Lower lobe of right lung (tissue), 2 donors: ENCODE measurements around the gene ANAPC10. TPM values are rescaled to one million over a fixed set of nuclear protein-coding genes. Genes with fewer than 3 reads are reported as not detected.
A peak's percentile ranks its signal among the peaks of the same experiment; 100 is the strongest.
"Not testable (repeated sequence)": the region's sequence is repeated elsewhere in the genome, so short reads cannot be mapped to it uniquely, and the experiment has no call there.

ENCODE experiments used
- ATAC-seq, 2 donors: fragments of 200-7000 bp; cut with Tn5 transposase; one replicate each; pipeline ENCODE4 v1.9.1; 2020 to 2022; ENCODE audit warnings: mild to moderate bottlenecking in 2 of 2, moderate library complexity in 2 of 2
- DNase-seq: peaks from one replicate; pipeline ENCODE4 v3.0.0-alpha.2; 2020
- H3K27ac ChIP-seq: fragments of 200-600 bp; one replicate; pipeline ENCODE4 v1.8.0; 2022
- H3K27me3 ChIP-seq: fragments of 200-600 bp; one replicate; pipeline ENCODE4 v1.8.0; 2022; ENCODE audit warnings: low read depth
- H3K36me3 ChIP-seq: fragments of 200-600 bp; one replicate; pipeline ENCODE4 v1.8.0; 2022; ENCODE audit warnings: mild to moderate bottlenecking
- H3K4me1 ChIP-seq: fragments of 200-600 bp; one replicate; pipeline ENCODE4 v1.8.0; 2022
- H3K4me3 ChIP-seq: fragments of 200-600 bp; one replicate; pipeline ENCODE4 v1.8.0; 2022; ENCODE audit warnings: mild to moderate bottlenecking
- H3K9me3 ChIP-seq: fragments of 200-600 bp; one replicate; pipeline ENCODE4 v1.8.0; 2022
- CTCF ChIP-seq: fragments of 200-600 bp; IDR thresholded peaks from one replicate; pipeline ENCODE4 v1.8.0; 2022; ENCODE audit warnings: antibody characterized with exemption, mild to moderate bottlenecking
- intact Hi-C: fragments of 100-400 bp; cut with DNase I; formaldehyde crosslinking; loops from one replicate; pipeline ENCODE4 v1.11.0; 2022
- long read RNA-seq: library from polyadenylated mRNA; unstranded; transcript quantifications from one replicate; pipeline ENCODE4 v2.0.0, GENCODE V29; 2021
- total RNA-seq: library from RNA; stranded (reverse); fragmentation: NEBNext Ultra II Directional; extraction: Animal tissue kit (Norgen Biotek cat#: 25700); gene quantifications from one replicate; pipeline ENCODE4 v1.2.1, GENCODE V29; 2021
- donor health status: DM: no; HTN: yes; CAD: no; lungs with severe emphysema.

ANAPC10 gene
- 20.5 TPM for total RNA-seq
- long read RNA-seq, transcript ANAPC10-201 (5 exons, 868 nt), result minor isoform, 5 of 21 reads
- long read RNA-seq, transcript ANAPC10-209 (5 exons, 1,025 nt), result major isoform, 9 of 21 reads
- long read RNA-seq, partial matches to known transcripts, result 1 of 21 reads
- long read RNA-seq, other reads (novel, unspliced or antisense), result 4 of 21 reads

GRCh38 chr4:145097821-145098674 lies at the start of gene ANAPC10, which contains the start of gene ABCE1:
TSS of gene ANAPC10 (minus strand) at chr4:145098196. CDS start at chr4:145096099, 2,097 bp downstream.
TSS of gene ABCE1 (plus strand) at chr4:145098311. CDS start at chr4:145104413, 6,102 bp downstream.
- intact Hi-C loops, result no loop called here
- peak within 1 kb of the TSS; percentile 94 for H3K27ac ChIP-seq
- peaks cover 26% of the 10 kb centered on the region for H3K36me3 ChIP-seq
- H3K4me3 ChIP-seq, result peak within 1 kb of the TSS; percentile 89
- ATAC-seq, result peak; percentile 99
- peak; percentile 98 for DNase-seq
- H3K27me3 ChIP-seq, result no peaks in the 10 kb centered on the region
- H3K4me1 ChIP-seq, result peaks cover 30% of the 10 kb centered on the region
- H3K9me3 ChIP-seq, result no peaks in the 10 kb centered on the region
- TF ChIP-seq CTCF, result peak; percentile 30

GRCh38 chr4:145136219-145136618 lies 38.2 kb upstream of the ANAPC10 start:
- H3K27me3 ChIP-seq, DNase-seq, H3K27ac ChIP-seq, ATAC-seq, H3K4me3 ChIP-seq, intact Hi-C loops, H3K9me3 ChIP-seq: not testable (repeated sequence)
- Histone ChIP-seq H3K4me1 (peaks cover 24% of the 10 kb centered on the region), H3K36me3 (peaks cover 49% of the 10 kb centered on the region)

- ATAC-seq (peak in 1 of 2 donors; percentile 21), DNase-seq (no peak)
- no peak for TF ChIP-seq CTCF
- H3K27ac ChIP-seq, result no peak overlapping the region
- no peak overlapping the region for H3K4me3 ChIP-seq
- H3K9me3 ChIP-seq, result no peaks in the 10 kb centered on the region
- H3K4me1 ChIP-seq, result peaks cover 30% of the 10 kb centered on the region
- intact Hi-C loops, result no loop called here
- no peaks in the 10 kb centered on the region for H3K27me3 ChIP-seq
- H3K36me3 ChIP-seq, result peaks cover 28% of the 10 kb centered on the region
These were observed 34.6 kb upstream of the ANAPC10 start for GRCh38 chr4:145132511-145133098.

- H3K36me3 ChIP-seq, result peaks cover 29% of the 10 kb centered on the region
- peaks cover 30% of the 10 kb centered on the region for H3K4me1 ChIP-seq
- intact Hi-C loops, result no loop called here
- no peaks in the 10 kb centered on the region for H3K27me3 ChIP-seq
- no peak overlapping the region for H3K4me3 ChIP-seq
- H3K27ac ChIP-seq, result peak overlapping the region; percentile 7
- no peak for TF ChIP-seq CTCF
- no peak for DNase-seq
- ATAC-seq, result no peak
- H3K9me3 ChIP-seq, result no peaks in the 10 kb centered on the region
These were observed 33.9 kb upstream of the ANAPC10 start for GRCh38 chr4:145131848-145132247.

- peaks cover 39% of the 10 kb centered on the region for H3K36me3 ChIP-seq
- ATAC-seq, result peak; percentile 61 to 71
- no peak overlapping the region for H3K4me3 ChIP-seq
- intact Hi-C loops, result no loop called here
- peak overlapping the region; percentile 7 for H3K27ac ChIP-seq
- H3K4me1 ChIP-seq, result peaks cover 30% of the 10 kb centered on the region
- DNase-seq, result no peak
- H3K27me3 ChIP-seq, result no peaks in the 10 kb centered on the region
- no peaks in the 10 kb centered on the region for H3K9me3 ChIP-seq
- no peak for TF ChIP-seq CTCF
These were observed 32.9 kb upstream of the ANAPC10 start for GRCh38 chr4:145130788-145131399.
